ENCODE data around the gene PPP1CB.

DNA sequence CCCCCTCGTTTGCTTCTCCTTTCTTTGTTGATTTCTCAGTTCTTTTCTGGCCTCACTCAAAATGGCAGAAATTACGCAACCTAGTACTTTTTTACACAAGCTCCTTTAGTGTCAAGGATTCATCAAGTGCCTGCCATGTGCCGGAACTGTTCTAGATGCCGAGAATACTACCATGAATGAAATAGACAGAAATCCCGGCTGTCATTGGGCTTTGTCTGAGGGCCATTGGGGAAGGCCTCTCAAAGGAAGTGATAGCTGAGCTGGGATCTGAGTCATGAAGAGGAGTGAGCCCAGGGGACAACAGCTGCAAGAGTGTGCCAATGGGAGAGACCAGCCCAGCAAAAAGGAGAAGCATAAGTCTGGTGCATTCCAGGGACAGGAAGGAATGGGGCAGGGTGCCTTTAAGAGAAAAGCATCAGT is 34.3 kb upstream of the PPP1CB start:
- no peak for TF ChIP-seq POLR2A (IDR thresholded peaks at IDR 0.05)
- TF ChIP-seq, protein P1, sequence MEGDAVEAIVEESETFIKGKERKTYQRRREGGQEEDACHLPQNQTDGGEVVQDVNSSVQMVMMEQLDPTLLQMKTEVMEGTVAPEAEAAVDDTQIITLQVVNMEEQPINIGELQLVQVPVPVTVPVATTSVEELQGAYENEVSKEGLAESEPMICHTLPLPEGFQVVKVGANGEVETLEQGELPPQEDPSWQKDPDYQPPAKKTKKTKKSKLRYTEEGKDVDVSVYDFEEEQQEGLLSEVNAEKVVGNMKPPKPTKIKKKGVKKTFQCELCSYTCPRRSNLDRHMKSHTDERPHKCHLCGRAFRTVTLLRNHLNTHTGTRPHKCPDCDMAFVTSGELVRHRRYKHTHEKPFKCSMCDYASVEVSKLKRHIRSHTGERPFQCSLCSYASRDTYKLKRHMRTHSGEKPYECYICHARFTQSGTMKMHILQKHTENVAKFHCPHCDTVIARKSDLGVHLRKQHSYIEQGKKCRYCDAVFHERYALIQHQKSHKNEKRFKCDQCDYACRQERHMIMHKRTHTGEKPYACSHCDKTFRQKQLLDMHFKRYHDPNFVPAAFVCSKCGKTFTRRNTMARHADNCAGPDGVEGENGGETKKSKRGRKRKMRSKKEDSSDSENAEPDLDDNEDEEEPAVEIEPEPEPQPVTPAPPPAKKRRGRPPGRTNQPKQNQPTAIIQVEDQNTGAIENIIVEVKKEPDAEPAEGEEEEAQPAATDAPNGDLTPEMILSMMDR (IDR thresholded peaks at IDR 0.05): no peak

All from transverse colon (tissue), 3 donors.